Measurements from ENCODE around the gene PRKAG1.

The PRKAG1 gene

DNA sequence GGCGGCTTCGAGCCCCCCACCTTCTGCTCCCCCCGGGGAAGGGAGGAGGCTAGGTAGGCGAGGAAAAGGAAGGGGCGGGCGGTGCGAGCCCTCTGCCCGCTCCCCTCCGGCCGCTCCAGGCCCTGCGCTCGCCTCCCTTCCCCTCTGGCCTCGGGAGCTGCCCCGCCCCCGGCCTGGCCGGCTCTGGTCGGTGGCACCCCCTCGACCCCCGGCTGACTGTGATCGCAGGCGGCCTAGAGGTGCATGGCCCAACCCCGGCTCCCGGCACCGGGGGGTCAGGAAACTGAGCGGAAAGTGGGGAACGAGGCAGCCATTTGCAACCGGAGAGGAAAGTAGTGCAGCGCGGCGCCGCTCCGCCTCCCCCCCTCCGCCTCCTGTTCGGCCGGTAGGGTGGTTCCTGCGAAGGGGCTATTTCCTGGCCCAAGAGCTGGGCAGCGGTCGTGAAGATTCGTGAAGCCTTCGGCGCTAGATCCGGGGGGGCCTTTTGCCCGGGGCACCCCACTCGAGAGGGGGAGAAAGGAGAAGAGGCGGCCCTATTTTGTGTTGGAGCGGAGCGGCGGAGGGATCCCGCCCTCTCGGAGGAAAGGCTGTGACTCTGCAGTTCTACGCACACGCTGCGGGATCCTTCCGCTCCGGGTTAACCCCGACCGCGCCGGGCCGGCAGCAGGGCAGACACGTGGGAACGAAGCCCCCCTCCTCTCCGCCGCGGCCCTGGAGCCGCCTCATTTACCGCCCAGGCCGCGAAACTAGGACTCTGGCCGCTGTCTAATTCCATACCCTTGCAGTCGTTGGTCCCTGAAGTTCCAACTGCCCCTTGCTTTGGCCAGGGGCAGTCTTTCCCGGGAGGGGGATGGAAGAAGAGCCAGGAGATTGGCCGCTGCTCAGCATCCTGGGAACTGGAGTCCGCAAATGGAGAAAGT is 41.9 kb upstream of the PRKAG1 start, which contains the start of gene KMT2D (continued):
- TF ChIP-seq, protein P1, sequence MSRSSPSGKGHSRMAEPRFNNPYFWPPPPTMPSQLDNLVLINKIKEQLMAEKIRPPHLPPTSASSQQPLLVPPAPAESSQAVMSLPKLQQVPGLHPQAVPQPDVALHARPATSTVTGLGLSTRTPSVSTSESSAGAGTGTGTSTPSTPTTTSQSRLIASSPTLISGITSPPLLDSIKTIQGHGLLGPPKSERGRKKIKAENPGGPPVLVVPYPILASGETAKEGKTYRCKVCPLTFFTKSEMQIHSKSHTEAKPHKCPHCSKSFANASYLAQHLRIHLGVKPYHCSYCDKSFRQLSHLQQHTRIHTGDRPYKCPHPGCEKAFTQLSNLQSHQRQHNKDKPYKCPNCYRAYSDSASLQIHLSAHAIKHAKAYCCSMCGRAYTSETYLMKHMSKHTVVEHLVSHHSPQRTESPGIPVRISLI (tag by site-specific recombination; IDR thresholded peaks at IDR 0.05), result no peak
- TF ChIP-seq ZNF48 (tag by site-specific recombination; IDR thresholded peaks at IDR 0.05) (no peak), ZNF791 (tag by site-specific recombination; IDR thresholded peaks at IDR 0.05) (no peak), ZNF654 (tag by site-specific recombination; IDR thresholded peaks at IDR 0.05; ENCODE audit: low read depth) (no peak), ZBTB48 (tag by site-specific recombination; IDR thresholded peaks at IDR 0.05) (peak; percentile 98), ZNF433 (tag by site-specific recombination; IDR thresholded peaks at IDR 0.05; ENCODE audit: low read depth) (no peak), ZNF335 (tag by site-specific recombination; conservative IDR thresholded peaks at IDR 0.05) (peak; percentile 98), PRDM1 (tag by site-specific recombination; IDR thresholded peaks at IDR 0.05) (peak; percentile 85), ZNF404 (tag by site-specific recombination; IDR thresholded peaks at IDR 0.05) (no peak), MZF1 (tag by site-specific recombination; IDR thresholded peaks at IDR 0.05; ENCODE audit: borderline replicate concordance) (no peak), ZEB2 (tag by site-specific recombination; IDR thresholded peaks at IDR 0.05) (peak; percentile 100), ZSCAN16 (tag by site-specific recombination; IDR thresholded peaks at IDR 0.05) (no peak)
- TF ChIP-seq, protein P2, sequence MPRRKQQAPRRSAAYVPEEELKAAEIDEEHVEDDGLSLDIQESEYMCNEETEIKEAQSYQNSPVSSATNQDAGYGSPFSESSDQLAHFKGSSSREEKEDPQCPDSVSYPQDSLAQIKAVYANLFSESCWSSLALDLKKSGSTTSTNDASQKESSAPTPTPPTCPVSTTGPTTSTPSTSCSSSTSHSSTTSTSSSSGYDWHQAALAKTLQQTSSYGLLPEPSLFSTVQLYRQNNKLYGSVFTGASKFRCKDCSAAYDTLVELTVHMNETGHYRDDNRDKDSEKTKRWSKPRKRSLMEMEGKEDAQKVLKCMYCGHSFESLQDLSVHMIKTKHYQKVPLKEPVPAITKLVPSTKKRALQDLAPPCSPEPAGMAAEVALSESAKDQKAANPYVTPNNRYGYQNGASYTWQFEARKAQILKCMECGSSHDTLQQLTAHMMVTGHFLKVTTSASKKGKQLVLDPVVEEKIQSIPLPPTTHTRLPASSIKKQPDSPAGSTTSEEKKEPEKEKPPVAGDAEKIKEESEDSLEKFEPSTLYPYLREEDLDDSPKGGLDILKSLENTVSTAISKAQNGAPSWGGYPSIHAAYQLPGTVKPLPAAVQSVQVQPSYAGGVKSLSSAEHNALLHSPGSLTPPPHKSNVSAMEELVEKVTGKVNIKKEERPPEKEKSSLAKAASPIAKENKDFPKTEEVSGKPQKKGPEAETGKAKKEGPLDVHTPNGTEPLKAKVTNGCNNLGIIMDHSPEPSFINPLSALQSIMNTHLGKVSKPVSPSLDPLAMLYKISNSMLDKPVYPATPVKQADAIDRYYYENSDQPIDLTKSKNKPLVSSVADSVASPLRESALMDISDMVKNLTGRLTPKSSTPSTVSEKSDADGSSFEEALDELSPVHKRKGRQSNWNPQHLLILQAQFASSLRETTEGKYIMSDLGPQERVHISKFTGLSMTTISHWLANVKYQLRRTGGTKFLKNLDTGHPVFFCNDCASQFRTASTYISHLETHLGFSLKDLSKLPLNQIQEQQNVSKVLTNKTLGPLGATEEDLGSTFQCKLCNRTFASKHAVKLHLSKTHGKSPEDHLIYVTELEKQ (tag by site-specific recombination; IDR thresholded peaks at IDR 0.05; ENCODE audit: borderline replicate concordance), result peak; percentile 91
- TF ChIP-seq, protein P3, sequence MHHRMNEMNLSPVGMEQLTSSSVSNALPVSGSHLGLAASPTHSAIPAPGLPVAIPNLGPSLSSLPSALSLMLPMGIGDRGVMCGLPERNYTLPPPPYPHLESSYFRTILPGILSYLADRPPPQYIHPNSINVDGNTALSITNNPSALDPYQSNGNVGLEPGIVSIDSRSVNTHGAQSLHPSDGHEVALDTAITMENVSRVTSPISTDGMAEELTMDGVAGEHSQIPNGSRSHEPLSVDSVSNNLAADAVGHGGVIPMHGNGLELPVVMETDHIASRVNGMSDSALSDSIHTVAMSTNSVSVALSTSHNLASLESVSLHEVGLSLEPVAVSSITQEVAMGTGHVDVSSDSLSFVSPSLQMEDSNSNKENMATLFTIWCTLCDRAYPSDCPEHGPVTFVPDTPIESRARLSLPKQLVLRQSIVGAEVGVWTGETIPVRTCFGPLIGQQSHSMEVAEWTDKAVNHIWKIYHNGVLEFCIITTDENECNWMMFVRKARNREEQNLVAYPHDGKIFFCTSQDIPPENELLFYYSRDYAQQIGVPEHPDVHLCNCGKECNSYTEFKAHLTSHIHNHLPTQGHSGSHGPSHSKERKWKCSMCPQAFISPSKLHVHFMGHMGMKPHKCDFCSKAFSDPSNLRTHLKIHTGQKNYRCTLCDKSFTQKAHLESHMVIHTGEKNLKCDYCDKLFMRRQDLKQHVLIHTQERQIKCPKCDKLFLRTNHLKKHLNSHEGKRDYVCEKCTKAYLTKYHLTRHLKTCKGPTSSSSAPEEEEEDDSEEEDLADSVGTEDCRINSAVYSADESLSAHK (tag by site-specific recombination; IDR thresholded peaks at IDR 0.05), result peak; percentile 87
- TF ChIP-seq, protein P4, sequence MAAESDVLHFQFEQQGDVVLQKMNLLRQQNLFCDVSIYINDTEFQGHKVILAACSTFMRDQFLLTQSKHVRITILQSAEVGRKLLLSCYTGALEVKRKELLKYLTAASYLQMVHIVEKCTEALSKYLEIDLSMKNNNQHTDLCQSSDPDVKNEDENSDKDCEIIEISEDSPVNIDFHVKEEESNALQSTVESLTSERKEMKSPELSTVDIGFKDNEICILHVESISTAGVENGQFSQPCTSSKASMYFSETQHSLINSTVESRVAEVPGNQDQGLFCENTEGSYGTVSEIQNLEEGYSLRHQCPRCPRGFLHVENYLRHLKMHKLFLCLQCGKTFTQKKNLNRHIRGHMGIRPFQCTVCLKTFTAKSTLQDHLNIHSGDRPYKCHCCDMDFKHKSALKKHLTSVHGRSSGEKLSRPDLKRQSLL (tag by site-specific recombination; IDR thresholded peaks at IDR 0.05), result peak; percentile 74
- TF ChIP-seq, protein P5, sequence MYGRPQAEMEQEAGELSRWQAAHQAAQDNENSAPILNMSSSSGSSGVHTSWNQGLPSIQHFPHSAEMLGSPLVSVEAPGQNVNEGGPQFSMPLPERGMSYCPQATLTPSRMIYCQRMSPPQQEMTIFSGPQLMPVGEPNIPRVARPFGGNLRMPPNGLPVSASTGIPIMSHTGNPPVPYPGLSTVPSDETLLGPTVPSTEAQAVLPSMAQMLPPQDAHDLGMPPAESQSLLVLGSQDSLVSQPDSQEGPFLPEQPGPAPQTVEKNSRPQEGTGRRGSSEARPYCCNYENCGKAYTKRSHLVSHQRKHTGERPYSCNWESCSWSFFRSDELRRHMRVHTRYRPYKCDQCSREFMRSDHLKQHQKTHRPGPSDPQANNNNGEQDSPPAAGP (tag by site-specific recombination; IDR thresholded peaks at IDR 0.05), result peak; percentile 99

All from HEK293 (cell line).